ENCODE results near the gene CYP2F1. TPM values are rescaled to one million over a fixed set of nuclear protein-coding genes. Genes with fewer than 3 reads are reported as not detected.

The CYP2F1 gene
- total and polyA plus RNA-seq, 12 donors, result not detected

DNA sequence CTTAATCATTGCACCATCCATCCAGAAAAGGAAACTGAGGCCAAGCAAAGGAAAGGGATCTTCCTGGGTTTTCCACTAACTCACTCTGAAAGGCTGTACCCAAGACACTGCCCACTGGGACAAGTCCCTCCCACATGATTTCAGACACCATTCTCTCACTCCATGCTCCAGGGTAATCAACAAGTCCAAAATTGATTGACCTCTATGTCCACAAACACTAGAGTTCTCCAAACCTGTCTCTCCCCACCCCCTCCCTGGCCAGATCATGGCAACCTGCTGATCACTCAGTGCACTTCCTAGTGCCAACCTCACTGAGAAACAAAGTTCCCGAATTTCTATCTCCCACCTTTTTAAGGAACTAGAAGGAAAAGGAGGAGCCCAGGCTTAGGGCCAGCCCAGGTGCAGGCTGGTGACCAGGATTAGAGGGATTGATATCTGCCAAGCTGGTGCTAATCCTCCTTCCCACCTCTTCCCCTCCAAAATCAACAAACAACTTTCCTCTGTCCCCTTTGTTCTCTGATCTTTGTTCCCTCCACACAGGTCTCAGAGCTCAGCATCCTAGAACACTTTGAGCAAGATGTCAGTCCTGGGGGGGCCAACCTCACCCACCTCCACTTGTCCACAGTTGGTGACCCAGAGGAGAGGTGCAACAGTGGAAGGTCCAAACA lies 28.4 kb upstream of the CYP2F1 start:
- no peak for DNase-seq
- Histone ChIP-seq H3K4me1 (replicated peaks in 1 of 2) (no peaks in the 10 kb centered on the region), H3K9me3 (replicated peaks in 1 of 3) (no peaks in the 10 kb centered on the region), H3K27me3 (peaks cover 11% of the 10 kb centered on the region), H3K4me3 (no peak overlapping the region), H3K36me3 (replicated peaks in 1 of 2) (no peaks in the 10 kb centered on the region), H3K27ac (no peak overlapping the region)
- intact Hi-C loops (cut with DNase I), result no loop called here
- 36 to 63% (median 52%) methylated on average over 1 of the region's 1 CpG for WGBS, 4 donors
- TF ChIP-seq POLR2A (IDR thresholded peaks at IDR 0.05), result no peak
- no peak for TF ChIP-seq CTCF (IDR thresholded peaks at IDR 0.05)

DNA sequence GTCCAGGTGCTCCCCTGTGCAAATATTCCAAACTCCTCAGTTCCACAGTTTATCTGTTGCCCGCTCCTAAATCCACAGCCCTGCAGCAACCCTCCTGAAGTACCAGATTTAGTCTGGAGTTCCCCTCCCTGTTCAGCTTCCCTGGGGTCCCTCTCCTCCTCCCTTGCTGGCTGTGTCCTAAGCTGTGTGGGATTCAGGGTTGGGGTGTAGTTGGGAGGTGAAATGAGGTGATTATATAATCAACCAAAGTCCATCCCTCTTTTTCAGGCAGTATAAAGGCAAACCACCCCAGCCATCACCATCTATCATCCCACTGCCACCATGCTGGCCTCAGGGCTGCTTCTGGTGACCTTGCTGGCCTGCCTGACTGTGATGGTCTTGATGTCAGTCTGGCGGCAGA lies 26.1 kb upstream of the CYP2F1 start, which contains the start of gene CYP2A13:
TSS of gene CYP2A13 (plus strand) at position 301 of the 400 bp plus-strand sequence. CDS start at position 322, 21 bp downstream.
- no peak for DNase-seq
- no peaks in the 10 kb centered on the region for H3K9me3 ChIP-seq (replicated peaks in 1 of 3)
- H3K4me1 ChIP-seq (replicated peaks in 1 of 2), result no peaks in the 10 kb centered on the region
- H3K4me3 ChIP-seq, result no peak within 1 kb of the TSS
- peaks cover 9% of the 10 kb centered on the region for H3K27me3 ChIP-seq
- H3K36me3 ChIP-seq (replicated peaks in 1 of 2), result no peaks in the 10 kb centered on the region
- 55 to 87% (median 57%) methylated on average over 1 to 2 of the region's 2 CpGs for WGBS, 4 donors
- H3K27ac ChIP-seq, result no peak within 1 kb of the TSS
- TF ChIP-seq CTCF (IDR thresholded peaks at IDR 0.05), result no peak
- no peak for TF ChIP-seq POLR2A (IDR thresholded peaks at IDR 0.05)
- intact Hi-C loops (cut with DNase I), result no loop called here

DNA sequence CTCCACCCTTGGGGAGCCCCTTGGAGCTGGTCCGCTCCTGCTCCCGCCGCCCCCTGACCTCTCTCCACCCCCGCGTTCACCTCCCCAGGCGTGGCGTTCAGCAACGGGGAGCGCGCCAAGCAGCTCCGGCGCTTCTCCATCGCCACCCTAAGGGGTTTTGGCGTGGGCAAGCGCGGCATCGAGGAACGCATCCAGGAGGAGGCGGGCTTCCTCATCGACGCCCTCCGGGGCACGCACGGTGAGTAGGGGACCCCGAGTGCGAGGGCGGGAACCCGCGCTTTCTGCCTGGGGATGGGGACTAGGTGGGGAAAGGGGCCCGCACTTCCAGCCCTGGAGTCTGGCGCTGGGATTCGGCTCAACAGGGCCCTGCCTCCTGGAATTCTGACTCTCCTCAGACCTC lies 24.3 kb upstream of the CYP2F1 start:
- no peak overlapping the region for H3K27ac ChIP-seq
- H3K36me3 ChIP-seq (replicated peaks in 1 of 2), result no peaks in the 10 kb centered on the region
- peaks cover 9% of the 10 kb centered on the region for H3K27me3 ChIP-seq
- TF ChIP-seq POLR2A (IDR thresholded peaks at IDR 0.05) (no peak), CTCF (IDR thresholded peaks at IDR 0.05) (no peak)
- 1 to 2% (median 2%) methylated on average over 8 to 32 of the region's 32 CpGs for WGBS, 4 donors
- no peaks in the 10 kb centered on the region for H3K9me3 ChIP-seq (replicated peaks in 1 of 3)
- no peaks in the 10 kb centered on the region for H3K4me1 ChIP-seq (replicated peaks in 1 of 2)
- no peak for DNase-seq
- intact Hi-C loops (cut with DNase I), result no loop called here
- H3K4me3 ChIP-seq, result no peak overlapping the region

DNA sequence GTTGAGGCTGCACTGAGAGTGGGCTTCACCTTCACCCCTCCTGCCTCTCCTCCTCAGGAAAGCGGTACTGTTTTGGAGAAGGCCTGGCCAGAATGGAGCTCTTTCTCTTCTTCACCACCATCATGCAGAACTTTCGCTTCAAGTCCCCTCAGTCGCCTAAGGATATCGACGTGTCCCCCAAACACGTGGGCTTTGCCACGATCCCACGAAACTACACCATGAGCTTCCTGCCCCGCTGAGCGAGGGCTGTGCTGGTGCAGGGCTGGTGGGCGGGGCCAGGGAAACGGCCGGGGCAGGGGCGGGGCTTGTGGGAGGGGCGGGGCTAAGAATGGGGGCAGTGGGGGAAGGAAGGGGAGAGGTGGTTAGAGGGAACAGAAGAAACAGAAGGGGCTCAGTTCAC lies 18.5 kb upstream of the CYP2F1 start:
- DNase-seq, result no peak
- Histone ChIP-seq H3K9me3 (replicated peaks in 1 of 3) (no peaks in the 10 kb centered on the region), H3K4me1 (replicated peaks in 1 of 2) (no peaks in the 10 kb centered on the region), H3K36me3 (replicated peaks in 1 of 2) (no peaks in the 10 kb centered on the region), H3K27ac (no peak overlapping the region), H3K27me3 (peaks cover 5% of the 10 kb centered on the region), H3K4me3 (no peak overlapping the region)
- intact Hi-C loops (cut with DNase I), result no loop called here
- TF ChIP-seq CTCF (IDR thresholded peaks at IDR 0.05), result no peak
- TF ChIP-seq POLR2A (IDR thresholded peaks at IDR 0.05), result no peak
- 55 to 81% (median 61%) methylated on average over 8 to 15 of the region's 15 CpGs for WGBS, 4 donors
